Endothelial cell of umbilical vein (primary cell): ENCODE data around the gene ADAM19. TPM values are rescaled to one million over a fixed set of nuclear protein-coding genes. Genes with fewer than 3 reads are reported as not detected.

ENCODE experiments used
- BruUV-seq: library from RNA; stranded (reverse); fragments of 400-500 nt; replicated peaks from 2 replicates; lab custom pipeline; 2021; lab: Mats Ljungman, UMichigan
- CTCF ChIA-PET: fragments of 300-600, 350-600 bp; sonication (Branson Sonifier 250); formaldehyde crosslinking; loops from one replicate; lab custom pipeline; 2021; ENCODE audit warnings: antibody characterized with exemption, inconsistent platforms; lab: Charles Lee
- POLR2A ChIA-PET: fragments of 300-600, 350-600 bp; sonication (Branson Sonifier 250); formaldehyde crosslinking; loops from one replicate; lab custom pipeline; 2021; ENCODE audit warnings: antibody characterized with exemption, inconsistent platforms; lab: Charles Lee
- DNase-seq: peaks from one replicate; pipeline ENCODE4 v3.0.0-alpha.2; 2011; ENCODE audit warnings: low read depth, low spot score
- FAIRE-seq: peaks from 2 replicates; lab custom pipeline; 2011; peaks lifted over from hg19 to GRCh38; lab: Jason Lieb, UNC
- H2AFZ ChIP-seq: 2 replicates; pipeline ENCODE4 v1.6.0; 2012; ENCODE audit warnings: low read depth, low read length, control low read depth, inconsistent platforms
- H3K27ac ChIP-seq: 2 replicates; pipeline ENCODE4 v1.5.1; 2011; ENCODE audit warnings: low read depth, mild to moderate bottlenecking, control low read depth, low read length, moderate library complexity; ENCODE audit not compliant: insufficient read depth
- H3K27me3 ChIP-seq, 2 experiments: 2 replicates each; pipeline versions ENCODE4 v1.6.0 to v1.6.1; 2011; ENCODE audit warnings: low read length in 2 of 2, mixed read lengths in 1 of 2; ENCODE audit not compliant: control insufficient read depth in 2 of 2, insufficient read depth in 2 of 2
- H3K36me3 ChIP-seq, 2 experiments: 2 replicates in 1 of 2; 3 replicates in 1 of 2; pipeline ENCODE4 v1.5.1; 2011; ENCODE audit warnings: low read length in 2 of 2, mild to moderate bottlenecking in 1 of 2, moderate library complexity in 1 of 2; ENCODE audit not compliant: control insufficient read depth in 2 of 2, insufficient read depth in 2 of 2; ENCODE audit errors: extremely low read depth in 1 of 2
- H3K4me1 ChIP-seq: 3 replicates; pipeline ENCODE4 v1.5.1; 2011; ENCODE audit warnings: mild to moderate bottlenecking, low read length; ENCODE audit not compliant: control insufficient read depth, insufficient read depth; ENCODE audit errors: extremely low read depth
- H3K4me2 ChIP-seq: 2 replicates; pipeline ENCODE4 v1.6.1; 2011; ENCODE audit warnings: low read length, control low read depth, mixed read lengths; ENCODE audit not compliant: insufficient read depth
- H3K4me3 ChIP-seq, 3 experiments: fragments of 200-600 bp in 1 of 3; sonication (generic), shearing (Covaris generic) in 1 of 3; replicated peaks in 1 of 3; 2 replicates each; pipeline ENCODE4 v1.5.1; 2011 to 2016; ENCODE audit warnings: control low read depth in 3 of 3, low read length in 3 of 3, mild to moderate bottlenecking in 2 of 3, inconsistent platforms in 1 of 3, low read depth in 1 of 3, moderate library complexity in 1 of 3; ENCODE audit not compliant: insufficient read depth in 1 of 3
- H3K79me2 ChIP-seq: 2 replicates; pipeline ENCODE4 v1.6.0; 2012; ENCODE audit warnings: low read length, inconsistent platforms; ENCODE audit not compliant: control insufficient read depth, insufficient read depth
- H3K9ac ChIP-seq: replicated peaks from 2 replicates; pipeline ENCODE3; 2011; ENCODE audit warnings: low read length, control low read depth; ENCODE audit not compliant: insufficient read depth; ENCODE audit errors: extremely low read depth
- H3K9me1 ChIP-seq: replicated peaks from 3 replicates; pipeline ENCODE4 v1.6.0; 2011; ENCODE audit warnings: mild to moderate bottlenecking, low read length; ENCODE audit not compliant: control insufficient read depth, insufficient read depth; ENCODE audit errors: extremely low read depth
- H3K9me3 ChIP-seq: replicated peaks from 2 replicates; pipeline ENCODE4 v1.5.1; 2012; ENCODE audit warnings: low read length, inconsistent platforms; ENCODE audit not compliant: control insufficient read depth, insufficient read depth
- H4K20me1 ChIP-seq: replicated peaks from 2 replicates; pipeline ENCODE3; 2011; ENCODE audit warnings: mild to moderate bottlenecking, low read length; ENCODE audit not compliant: control insufficient read depth, insufficient read depth; ENCODE audit errors: extremely low read depth
- EZH2 ChIP-seq: IDR thresholded peaks from 2 replicates; pipeline ENCODE4 v1.6.1; 2012; ENCODE audit warnings: borderline replicate concordance, low read depth, mild to moderate bottlenecking, moderate library complexity, low read length, inconsistent platforms; ENCODE audit not compliant: severe bottlenecking
- FOS ChIP-seq: IDR thresholded peaks from 2 replicates; pipeline ENCODE4 v1.6.1; 2011; ENCODE audit warnings: mild to moderate bottlenecking, low read length, moderate library complexity, borderline replicate concordance; ENCODE audit not compliant: insufficient read depth
- GATA2 ChIP-seq: IDR thresholded peaks from 2 replicates; pipeline ENCODE4 v1.7.0; 2011; ENCODE audit warnings: low read depth, mild to moderate bottlenecking, moderate library complexity, mixed read lengths, low read length; ENCODE audit not compliant: insufficient read length, insufficient read depth
- JUN ChIP-seq: IDR thresholded peaks from 2 replicates; pipeline ENCODE4 v1.6.1; 2011; ENCODE audit warnings: borderline replicate concordance, low read depth; ENCODE audit not compliant: insufficient read length, insufficient read depth
- MAX ChIP-seq: IDR thresholded peaks from 2 replicates; pipeline ENCODE4 v1.6.1; 2011; ENCODE audit not compliant: insufficient read depth, insufficient read length
- MYC ChIP-seq: IDR thresholded peaks from one replicate; pipeline ENCODE4 v1.6.1; 2011; ENCODE audit warnings: mild to moderate bottlenecking, low read depth, low read length
- POLR2A ChIP-seq: IDR thresholded peaks from 2 replicates; pipeline ENCODE4 v1.6.1; 2012; ENCODE audit warnings: low read depth, mild to moderate bottlenecking, control low read depth, low read length
- POLR2AphosphoS5 ChIP-seq: IDR thresholded peaks from 2 replicates; pipeline ENCODE4 v1.6.1; 2012; ENCODE audit warnings: low read depth, mild to moderate bottlenecking, control low read depth, low read length, moderate library complexity; ENCODE audit not compliant: insufficient read depth
- dilution Hi-C: fragments of 300-500 bp; cut with MboI; formaldehyde crosslinking; loops from one replicate; pipeline ENCODE4 v1.15.0; 2019; ENCODE audit warnings: low sequenced_read_pairs; ENCODE audit not compliant: extremely low pct_ligation_motif_present
- intact Hi-C: fragments of 100-400 bp; cut with micrococcal nuclease; formaldehyde crosslinking; loops from one replicate; pipeline ENCODE4 v1.10.0; 2022
- polyA plus RNA-seq, 4 experiments: library from polyadenylated mRNA; depleted of rRNA in 3 of 4; stranded (reverse) in 3 of 4; unstranded in 1 of 4; fragments of >200 nt; gene quantifications; 2 replicates each; pipeline versions ENCODE4 v1.2.1 to v1.2.3, GENCODE V29; 2011 to 2012; ENCODE audit warnings: missing spikeins in 1 of 4
- total RNA-seq: library from RNA; stranded (reverse); gene quantifications from 2 replicates; pipeline ENCODE4 v1.2.3, GENCODE V29; 2021
- TF ChIP-seq, protein P1 (sequence below), 2 donors: IDR thresholded peaks; 1 replicate in 1 of 2; 2 replicates in 1 of 2; pipeline ENCODE4 v1.5.1; 2011; ENCODE audit warnings: low read length in 2 of 2, mild to moderate bottlenecking in 2 of 2, moderate library complexity in 2 of 2, control low read depth in 1 of 2, inconsistent platforms in 1 of 2, low read depth in 1 of 2; ENCODE audit not compliant: insufficient read depth in 1 of 2; ENCODE audit errors: extremely low read depth in 1 of 2

Gene ADAM19
- total and polyA plus RNA-seq, 2 donors (not counting 3 experiments of a cell fraction or from before 2014, with no cell fraction given) = 10.0 to 22.6 TPM

DNA sequence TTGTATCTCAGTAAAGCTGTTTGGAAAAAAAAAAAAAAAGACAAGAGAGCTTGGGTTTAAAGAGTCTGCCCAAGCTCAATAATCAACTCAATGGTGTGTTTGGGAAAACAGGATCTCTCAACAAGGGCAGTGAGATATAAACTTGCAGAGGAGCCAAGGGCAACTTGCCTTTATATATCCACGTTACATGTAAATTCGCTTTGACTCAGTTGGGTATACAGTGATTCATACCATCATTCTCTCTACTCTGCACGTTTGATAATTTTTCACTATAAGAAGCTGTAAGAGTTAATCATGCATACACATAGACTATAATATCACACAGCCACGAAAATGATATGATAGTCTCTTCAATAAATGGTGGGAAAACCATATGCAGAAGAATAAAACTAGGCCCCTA, 24.9 kb downstream of the ADAM19 start:
- Histone ChIP-seq H3K9ac (no peak overlapping the region), H3K27ac (no peak overlapping the region), H3K9me3 (no peaks in the 10 kb centered on the region), H2AFZ (no peak overlapping the region), H3K27me3 (no peaks in the 10 kb centered on the region), H3K4me1 (peaks cover 20% of the 10 kb centered on the region), H3K36me3 (no peaks in the 10 kb centered on the region), H3K79me2 (no peaks in the 10 kb centered on the region), H3K4me2 (no peak overlapping the region), H3K4me3 (no peak overlapping the region), H3K9me1 (no peaks in the 10 kb centered on the region), H4K20me1 (no peaks in the 10 kb centered on the region)
- no peak for DNase-seq
- no peak for TF ChIP-seq GATA2
- TF ChIP-seq, protein P1, sequence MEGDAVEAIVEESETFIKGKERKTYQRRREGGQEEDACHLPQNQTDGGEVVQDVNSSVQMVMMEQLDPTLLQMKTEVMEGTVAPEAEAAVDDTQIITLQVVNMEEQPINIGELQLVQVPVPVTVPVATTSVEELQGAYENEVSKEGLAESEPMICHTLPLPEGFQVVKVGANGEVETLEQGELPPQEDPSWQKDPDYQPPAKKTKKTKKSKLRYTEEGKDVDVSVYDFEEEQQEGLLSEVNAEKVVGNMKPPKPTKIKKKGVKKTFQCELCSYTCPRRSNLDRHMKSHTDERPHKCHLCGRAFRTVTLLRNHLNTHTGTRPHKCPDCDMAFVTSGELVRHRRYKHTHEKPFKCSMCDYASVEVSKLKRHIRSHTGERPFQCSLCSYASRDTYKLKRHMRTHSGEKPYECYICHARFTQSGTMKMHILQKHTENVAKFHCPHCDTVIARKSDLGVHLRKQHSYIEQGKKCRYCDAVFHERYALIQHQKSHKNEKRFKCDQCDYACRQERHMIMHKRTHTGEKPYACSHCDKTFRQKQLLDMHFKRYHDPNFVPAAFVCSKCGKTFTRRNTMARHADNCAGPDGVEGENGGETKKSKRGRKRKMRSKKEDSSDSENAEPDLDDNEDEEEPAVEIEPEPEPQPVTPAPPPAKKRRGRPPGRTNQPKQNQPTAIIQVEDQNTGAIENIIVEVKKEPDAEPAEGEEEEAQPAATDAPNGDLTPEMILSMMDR (IDR thresholded peaks at IDR 0.05; ENCODE audit: extremely low read depth in 1 of 2, insufficient read depth in 1 of 2, low read depth in 1 of 2, low read length in 2 of 2) = no peak
- no peak for TF ChIP-seq POLR2AphosphoS5
- no peak for TF ChIP-seq MAX
- no peak for TF ChIP-seq JUN
- no peak for TF ChIP-seq EZH2
- no peak for TF ChIP-seq MYC
- no peak for TF ChIP-seq POLR2A
- no peak for TF ChIP-seq FOS
- dilution Hi-C loops = no loop called here
- intact Hi-C loops = no loop called here
- no TSS peak for BruUV-seq
- no peak for FAIRE-seq
- ChIA-PET POLR2A (interaction anchor here (0.7 kb wide), 1 partner anchor 16 kb away, joined by 6 read pairs; no protein-coding TSS in a partner anchor), CTCF (interaction anchor here (1.4 kb wide), 1 partner anchor 9 kb away, joined by 3 read pairs; no protein-coding TSS in a partner anchor)
